Measurements from ENCODE around the gene ANKRD28.
"Not testable (repeated sequence)": the region's sequence is repeated elsewhere in the genome, so short reads cannot be mapped to it uniquely, and the experiment has no call there.

Gene ANKRD28

DNA sequence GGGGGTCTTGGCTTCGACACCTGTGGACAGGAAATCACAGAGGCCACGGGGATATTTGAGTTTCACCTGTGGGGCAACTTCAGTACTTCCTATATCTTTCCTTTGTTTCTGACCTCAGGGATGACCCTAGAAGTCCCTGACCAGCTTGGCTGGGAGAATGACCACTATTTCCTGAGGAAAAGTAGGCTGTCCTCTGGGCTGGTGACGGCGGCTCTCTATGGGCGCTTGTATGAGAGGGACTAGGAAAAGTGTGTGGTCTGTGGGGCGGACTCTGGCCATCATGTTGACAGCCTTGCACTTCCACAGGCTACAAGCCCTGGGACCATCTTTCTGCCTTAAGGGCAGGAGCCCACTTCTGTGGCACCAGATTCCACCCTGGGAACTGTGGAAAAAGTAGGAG is 152.5 kb downstream of the ANKRD28 start:
- no peak for DNase-seq (ENCODE audit: low read depth, low spot score)
- no peak overlapping the region for H3K27ac ChIP-seq

DNA sequence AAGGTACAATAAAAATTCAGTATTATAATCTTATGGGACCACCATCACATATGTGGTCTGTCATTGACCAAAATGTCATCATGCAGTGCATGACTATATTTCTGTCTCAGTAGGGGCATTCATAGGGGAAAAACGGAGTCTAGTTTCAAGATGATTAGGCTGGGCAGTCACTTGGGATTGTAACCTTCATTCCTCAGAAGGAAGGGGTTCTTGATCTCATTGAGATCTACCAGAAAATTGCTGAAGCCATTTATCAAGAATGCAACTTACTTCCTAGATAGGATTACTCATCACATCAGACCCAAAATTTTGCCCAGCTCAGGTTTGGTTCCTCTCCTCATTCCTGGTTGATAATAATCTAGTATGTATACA is 158.9 kb downstream of the ANKRD28 start:
- DNase-seq (ENCODE audit: low read depth, low spot score), result no peak

DNA sequence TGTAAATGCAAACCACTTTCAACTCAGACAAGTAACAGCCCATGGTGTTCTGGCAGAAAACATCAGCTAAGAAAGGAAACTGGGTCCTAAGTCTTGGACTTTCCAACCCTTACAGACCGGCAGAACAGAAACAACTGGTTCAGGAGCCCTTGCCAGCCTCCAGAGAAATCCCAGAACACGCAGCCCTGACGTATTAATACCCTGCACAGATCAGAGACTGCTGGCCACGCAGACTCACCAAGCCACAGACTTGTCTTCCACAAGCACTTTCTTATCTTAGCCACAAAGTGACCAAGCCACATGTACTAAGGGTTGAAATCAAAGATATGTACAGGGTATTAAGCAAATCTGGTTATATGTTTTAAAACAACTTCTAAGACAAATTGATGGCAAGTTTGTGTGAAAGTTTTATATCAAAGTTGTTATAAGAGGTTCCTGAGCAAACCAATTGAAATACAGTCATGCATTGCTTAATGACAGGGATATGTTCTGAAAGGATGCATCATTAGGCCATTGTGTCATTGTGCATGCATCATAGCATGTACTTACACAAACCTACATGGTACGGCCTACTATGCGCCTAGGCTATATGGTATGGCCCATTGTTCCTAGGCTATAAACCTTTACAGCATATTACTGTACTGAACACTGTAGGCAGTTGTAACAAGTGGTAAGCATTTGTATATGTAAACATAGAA is 159.4 kb downstream of the ANKRD28 start:
- no peak for DNase-seq (ENCODE audit: low read depth, low spot score)
- no peak overlapping the region for H3K27ac ChIP-seq

More for the DNA sequence above, 158.9 kb downstream of the ANKRD28 start:
- H3K27ac ChIP-seq, result no peak overlapping the region

DNA sequence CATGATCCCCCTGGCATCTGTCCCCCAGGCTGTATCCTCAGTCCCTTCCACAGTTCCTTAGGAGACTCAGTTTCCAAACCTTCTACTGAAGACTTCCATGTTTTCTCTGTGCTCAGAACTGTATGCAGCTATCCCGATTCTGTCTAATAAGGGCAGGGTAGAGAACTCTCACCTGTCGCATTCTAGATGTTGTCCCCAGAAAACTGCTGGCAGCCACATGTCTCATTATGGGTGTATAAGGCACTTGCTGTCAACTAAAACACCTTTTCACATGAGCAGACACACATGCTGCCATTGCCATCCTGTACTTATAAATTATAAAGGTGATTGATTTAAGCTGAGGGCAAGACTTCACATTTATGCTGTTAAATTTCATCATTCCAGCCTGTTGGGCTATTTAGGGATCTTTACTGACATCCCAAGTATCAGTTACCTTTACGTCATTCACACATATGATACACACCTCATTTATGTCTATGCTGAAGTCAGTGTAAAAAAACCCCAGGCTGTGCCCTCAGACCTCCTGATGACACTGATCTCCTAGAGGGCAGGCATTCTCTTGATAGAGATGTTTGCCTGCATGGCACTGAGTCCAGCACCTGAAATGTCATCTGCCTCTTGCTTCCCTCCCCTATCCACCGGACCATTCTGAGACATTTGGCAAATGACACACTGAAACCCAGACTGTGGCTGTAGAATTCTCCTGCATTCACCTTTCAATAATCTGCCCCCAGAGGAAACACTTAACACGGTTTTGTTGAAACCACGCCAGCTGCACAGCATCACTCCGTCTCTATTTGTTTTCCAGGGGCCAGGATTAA is 160.4 kb downstream of the ANKRD28 start:
- no peak overlapping the region for H3K27ac ChIP-seq
- DNase-seq (ENCODE audit: low read depth, low spot score), result no peak

DNA sequence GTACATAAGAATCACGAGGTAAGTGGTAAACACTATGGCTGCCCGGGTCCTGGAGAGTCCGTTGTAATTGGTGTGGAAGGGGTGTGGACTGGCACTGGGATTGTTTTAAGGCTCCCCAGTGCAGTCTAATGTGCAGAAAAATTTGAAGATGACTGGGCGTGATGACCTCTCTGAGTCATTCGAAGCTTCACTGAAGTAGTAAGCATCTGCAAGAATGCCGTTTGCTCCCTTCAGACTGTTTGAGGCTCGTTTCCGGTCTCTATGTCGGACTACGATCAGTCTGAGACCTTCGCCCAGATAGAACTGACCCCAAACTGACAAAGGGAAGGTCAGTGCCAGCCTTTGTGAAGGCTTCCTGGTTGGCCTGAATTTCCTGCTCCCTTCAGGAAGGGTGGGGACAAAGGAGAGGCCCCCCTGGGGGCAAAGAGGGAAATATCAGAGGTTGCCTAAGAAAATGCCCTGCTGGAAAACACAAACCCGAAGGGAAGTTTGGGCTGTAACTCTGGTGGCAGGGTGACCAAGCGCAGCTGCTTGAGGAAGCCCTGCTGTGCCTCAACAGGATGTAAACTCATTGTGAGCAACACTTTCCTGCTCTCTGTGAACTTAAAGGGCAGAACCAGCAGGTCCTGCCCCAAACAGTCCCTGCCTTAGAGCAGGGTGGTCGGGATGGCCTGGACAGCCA is 161.6 kb downstream of the ANKRD28 start:
- peak overlapping the region; percentile 69 for H3K27ac ChIP-seq
- no peak for DNase-seq (ENCODE audit: low read depth, low spot score)

DNA sequence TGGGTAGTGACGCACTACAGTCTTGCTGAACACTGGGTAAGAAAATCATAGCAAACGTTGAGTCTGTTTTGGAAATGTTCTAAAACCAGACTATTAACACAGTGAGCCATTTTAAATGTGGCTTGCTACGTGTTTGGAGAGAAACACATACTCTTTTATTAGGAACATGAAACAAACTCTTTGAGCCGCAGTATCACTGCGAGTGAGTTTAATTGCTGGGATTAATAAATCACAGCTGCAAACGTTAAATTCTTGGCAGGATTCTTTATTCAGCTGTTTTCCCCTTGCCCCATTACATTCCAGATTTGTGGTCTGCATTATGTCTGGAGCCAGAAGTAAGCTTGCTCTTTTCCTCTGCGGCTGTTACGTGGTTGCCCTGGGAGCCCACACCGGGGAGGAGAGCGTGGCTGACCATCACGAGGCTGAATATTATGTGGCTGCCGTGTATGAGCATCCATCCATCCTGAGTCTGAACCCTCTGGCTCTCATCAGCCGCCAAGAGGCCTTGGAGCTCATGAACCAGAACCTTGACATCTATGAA is 162.6 kb downstream of the ANKRD28 start:
- no peak for DNase-seq (ENCODE audit: low read depth, low spot score)
- H3K27ac ChIP-seq, result no peak overlapping the region

DNA sequence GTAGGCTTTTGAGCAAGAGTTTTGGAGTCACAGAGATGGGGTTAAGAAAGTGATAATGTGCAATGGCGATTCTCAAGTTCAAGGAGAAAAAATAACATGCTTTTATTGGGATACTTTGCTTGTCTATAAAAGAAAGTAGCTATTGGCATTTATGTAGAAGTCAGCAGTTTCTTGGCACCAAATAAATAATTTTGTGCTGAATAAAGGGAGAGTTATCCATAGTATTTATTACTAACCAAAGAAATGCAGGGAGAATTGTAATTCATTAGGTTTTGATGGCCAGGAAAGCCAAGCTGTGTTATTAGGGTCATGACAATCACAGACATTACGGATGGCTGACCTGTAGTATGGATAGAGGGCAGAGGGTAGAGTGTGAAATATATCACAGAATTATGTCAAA is 163.1 kb downstream of the ANKRD28 start:
- DNase-seq (ENCODE audit: low read depth, low spot score), result no peak
- no peak overlapping the region for H3K27ac ChIP-seq

DNA sequence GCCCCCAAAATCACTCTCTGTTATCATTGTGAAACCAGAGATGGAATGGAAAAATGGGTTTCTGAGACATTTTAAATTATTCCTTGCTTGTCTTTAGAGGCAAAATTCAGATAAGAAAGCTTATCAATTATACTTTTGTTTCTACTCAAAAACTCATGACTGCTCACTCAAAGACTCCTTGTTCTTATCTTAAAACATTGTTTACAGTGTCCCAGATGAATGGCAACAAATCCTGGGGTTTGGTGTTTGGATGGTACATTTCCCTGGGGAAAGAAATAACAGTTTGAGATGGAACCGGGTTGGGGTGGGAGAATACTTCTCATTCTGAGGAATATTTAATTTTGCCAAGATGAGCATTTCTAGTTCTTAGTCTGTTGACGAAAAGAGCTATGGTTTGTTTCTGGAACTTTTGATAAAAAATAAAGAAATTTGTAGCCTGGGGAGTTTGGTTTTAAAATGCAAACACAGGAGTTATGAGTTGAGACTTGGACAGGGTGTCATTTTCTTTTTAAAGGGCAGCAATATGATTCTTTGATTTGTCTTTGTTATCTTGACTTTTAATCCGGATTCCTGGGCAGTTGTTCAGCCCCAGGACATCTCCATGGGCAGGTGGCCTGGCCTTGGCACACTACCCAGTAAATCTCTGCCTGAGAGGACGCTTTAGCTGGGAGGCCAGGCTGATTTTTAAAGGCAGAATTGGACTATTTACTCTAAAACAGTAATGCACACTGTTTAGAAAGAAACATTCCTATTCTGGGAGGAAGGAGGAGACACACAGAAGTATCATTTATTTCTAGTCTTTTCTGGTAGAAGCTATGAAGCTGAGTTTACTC is 163.8 kb downstream of the ANKRD28 start:
- DNase-seq (ENCODE audit: low read depth, low spot score), result no peak

DNA sequence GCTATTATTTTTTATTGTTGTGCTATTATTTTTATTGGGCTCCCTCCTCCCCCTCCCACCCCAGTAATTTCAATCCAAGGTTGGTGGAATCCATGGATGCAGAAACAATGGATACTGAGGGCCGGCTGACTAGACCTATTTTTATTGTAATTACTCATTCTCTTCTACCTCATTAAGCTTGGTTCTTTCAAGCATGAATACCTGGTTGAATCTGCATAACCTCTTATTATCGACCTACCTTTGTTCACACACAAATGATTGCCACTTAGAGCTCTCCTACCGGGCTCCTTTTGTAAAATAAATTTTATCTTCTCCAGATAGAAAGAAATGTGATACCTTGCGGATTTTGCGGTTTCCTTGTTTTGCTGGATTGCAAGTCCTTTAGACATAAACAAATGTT is 164.6 kb downstream of the ANKRD28 start:
- no peak overlapping the region for H3K27ac ChIP-seq
- no peak for DNase-seq (ENCODE audit: low read depth, low spot score)

More for the DNA sequence above, 163.8 kb downstream of the ANKRD28 start:
- no peak overlapping the region for H3K27ac ChIP-seq

DNA sequence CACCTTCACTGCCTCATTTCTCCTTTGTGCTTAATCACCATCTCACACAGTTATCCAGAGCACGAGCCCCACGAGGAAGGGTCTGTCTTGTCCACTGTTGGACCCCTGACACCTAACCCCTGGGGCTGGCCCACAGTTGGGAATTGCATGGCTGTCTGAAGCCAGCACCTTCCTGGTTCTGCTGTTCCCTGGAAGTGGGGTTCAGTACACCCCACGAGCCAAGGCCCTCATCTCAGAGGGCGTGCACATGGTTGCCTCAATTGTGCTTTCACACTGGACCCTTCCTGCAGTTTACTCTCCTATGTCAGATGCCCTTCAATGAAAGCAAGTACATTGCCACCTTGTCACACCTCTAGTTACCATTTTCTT is 165.6 kb downstream of the ANKRD28 start:
- no peak for DNase-seq (ENCODE audit: low read depth, low spot score)
- H3K27ac ChIP-seq, result no peak overlapping the region

DNA sequence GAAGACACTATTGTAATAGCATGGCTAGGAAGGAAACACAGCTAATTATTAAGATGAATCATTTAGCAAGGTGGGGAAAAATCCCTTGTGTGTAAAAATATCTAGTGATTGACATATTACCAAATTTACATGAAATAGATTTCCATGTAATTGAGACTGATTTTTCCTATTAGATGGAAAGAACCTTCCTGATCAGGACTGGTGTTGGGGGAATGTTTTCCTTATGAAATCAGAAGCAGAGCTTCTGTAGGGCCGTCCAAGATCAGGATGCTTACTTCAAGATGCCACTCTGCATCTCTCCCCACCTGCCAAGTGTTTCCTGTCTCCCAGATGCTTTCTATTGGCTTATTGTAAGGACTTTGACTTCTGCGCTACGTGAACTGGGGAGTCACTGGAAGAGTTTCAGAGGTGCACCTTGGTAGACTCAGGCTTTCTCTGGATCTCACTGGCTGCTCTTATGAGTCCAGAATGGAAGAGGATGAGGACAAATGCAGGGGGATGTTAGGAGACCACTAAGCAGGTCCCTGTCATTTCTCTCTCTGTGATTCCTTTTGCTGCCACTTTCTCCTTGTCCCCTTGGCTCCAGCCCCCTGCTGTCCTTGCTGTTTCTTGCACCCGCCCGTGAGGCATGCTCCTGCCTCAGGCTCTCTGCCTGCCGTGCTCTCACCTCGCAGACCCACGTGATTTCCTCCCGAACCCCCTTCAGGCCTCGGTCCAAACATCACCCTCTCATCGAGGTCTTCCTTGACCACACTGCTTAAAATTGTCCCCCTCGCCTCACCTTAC is 166.2 kb downstream of the ANKRD28 start:
- no peak for DNase-seq (ENCODE audit: low read depth, low spot score)

DNA sequence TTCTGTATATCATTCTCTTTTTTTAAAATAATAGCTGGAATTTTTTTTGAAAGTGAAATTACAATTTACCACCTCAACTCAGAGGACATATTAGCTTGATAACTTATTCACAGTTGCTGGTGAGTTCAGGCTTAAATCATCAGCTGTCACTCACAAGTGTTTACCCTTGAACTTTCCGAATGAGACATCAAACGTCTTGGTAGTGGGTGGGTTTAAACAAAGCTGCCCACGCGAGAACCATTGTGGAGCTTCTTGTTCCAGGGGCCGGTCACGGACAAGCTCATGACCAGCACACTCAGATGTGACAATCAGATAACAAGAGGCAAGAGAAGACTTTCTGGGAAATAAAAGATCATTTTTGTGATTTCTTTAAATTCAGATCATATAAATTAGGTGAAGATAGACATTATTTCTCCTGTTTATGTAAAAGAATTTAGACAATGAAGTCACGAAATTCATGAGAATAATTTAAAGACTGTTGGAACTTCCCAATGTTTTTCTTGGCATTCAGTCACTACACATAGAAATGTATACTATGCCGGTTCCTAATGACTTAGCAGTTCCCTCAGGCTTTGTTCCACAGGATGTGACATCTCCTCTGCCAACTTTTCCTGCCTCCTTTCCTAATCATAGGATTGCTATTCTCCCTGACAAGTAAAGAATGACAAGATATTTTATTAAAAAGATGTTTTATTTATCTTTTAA is 167.0 kb downstream of the ANKRD28 start:
- no peak for DNase-seq (ENCODE audit: low read depth, low spot score)
- peak overlapping the region; percentile 57 for H3K27ac ChIP-seq

More for the DNA sequence above, 166.2 kb downstream of the ANKRD28 start:
- peak overlapping the region; percentile 57 for H3K27ac ChIP-seq

DNA sequence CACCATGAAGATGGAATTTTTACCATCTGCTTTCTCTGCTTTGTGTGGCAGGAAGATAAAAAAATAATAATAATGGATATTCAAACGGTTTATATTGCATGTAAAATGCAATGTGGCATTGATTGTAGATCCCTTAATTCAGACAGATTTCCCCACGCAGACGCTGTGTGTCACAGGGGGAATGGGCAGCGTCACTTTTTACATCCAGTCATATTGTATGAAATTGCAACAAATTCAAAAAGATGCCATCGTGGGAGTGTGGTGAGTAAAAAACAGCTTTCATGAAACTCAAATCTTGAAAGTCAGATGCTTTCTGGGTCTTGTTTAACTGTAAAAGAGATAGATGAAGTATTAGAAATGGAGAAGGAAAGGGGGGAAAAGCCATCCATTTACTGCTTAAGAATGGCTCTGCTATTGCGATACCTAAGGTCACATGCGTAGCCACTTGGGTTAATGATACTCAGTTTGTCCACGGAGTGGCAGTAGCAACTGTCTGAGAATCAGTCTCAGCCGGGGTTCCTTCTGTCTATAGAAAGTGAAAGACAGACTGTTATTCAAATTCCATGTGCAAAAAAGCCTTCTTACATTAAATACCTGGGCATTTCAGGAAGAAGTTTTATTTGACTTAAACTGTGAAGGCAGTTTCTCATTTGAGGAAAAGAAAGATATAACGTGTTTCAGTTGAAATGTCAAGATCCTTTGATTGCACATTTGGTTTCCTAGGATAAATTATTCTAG is 167.8 kb downstream of the ANKRD28 start:
- peak overlapping the region; percentile 57 for H3K27ac ChIP-seq
- DNase-seq (ENCODE audit: low read depth, low spot score), result no peak

DNA sequence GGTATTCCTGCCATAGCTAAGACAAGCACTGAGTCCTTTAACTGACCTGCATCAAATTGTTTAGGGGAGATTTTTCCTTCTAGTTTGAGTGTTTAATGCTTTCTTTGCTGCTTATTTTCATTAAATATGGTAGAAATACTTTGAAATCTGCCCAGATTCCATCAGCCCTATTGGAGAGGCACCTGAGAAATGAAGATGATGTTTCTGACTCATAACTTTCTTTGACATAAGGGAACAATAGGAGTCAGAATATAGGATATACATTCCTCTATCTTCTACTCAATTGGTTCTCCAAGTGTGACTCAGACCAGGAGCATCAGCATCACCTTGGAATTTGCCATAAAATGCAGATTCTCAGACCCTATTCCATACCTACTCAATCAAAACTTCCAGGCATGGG is 168.8 kb downstream of the ANKRD28 start:
- H3K27ac ChIP-seq, result no peak overlapping the region
- DNase-seq (ENCODE audit: low read depth, low spot score), result no peak

DNA sequence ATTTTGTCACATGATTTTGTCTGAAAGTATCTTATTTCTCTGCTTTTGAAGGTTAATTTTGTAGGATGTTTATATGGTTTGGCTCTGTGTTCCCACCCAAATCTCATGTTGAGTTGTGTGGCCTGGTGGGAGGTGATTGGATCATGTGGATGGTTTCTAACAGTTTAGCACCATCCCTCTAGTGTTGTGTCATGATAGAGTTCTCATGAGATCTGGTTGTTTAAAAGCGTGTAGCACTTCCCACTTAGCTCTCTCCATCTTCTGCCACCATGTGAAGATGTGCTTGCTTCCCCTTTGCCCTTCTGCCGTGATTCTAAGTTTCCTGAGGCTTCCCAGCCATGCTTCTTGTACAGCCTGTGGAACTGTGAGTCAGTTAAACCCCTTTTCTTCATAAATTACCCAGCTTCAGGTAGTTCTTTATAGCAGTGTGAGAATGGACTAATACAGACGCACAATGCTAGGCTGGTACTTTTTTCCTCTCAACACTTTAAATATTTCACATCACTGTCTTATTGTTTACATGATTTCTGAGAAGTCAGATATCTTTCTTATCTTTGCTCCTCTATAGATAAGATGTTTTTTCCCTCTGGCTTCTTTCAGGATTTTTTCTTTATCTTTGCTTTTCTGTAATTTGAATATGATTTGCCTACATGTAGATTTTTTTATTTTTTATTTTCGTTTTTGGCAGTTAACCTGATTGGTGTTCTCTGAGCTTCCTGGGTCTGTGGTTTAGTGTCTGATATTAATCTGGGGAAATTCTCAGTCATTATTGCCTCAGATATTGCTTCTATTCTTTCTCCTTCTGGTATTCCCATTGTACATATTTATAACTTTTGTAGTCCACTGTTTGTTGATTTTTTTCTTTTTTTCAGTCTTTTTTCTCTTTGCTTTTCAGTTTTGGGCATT is 174.0 kb downstream of the ANKRD28 start:
- no peak for DNase-seq (ENCODE audit: low read depth, low spot score)
- H3K27ac ChIP-seq, result no peak overlapping the region

DNA sequence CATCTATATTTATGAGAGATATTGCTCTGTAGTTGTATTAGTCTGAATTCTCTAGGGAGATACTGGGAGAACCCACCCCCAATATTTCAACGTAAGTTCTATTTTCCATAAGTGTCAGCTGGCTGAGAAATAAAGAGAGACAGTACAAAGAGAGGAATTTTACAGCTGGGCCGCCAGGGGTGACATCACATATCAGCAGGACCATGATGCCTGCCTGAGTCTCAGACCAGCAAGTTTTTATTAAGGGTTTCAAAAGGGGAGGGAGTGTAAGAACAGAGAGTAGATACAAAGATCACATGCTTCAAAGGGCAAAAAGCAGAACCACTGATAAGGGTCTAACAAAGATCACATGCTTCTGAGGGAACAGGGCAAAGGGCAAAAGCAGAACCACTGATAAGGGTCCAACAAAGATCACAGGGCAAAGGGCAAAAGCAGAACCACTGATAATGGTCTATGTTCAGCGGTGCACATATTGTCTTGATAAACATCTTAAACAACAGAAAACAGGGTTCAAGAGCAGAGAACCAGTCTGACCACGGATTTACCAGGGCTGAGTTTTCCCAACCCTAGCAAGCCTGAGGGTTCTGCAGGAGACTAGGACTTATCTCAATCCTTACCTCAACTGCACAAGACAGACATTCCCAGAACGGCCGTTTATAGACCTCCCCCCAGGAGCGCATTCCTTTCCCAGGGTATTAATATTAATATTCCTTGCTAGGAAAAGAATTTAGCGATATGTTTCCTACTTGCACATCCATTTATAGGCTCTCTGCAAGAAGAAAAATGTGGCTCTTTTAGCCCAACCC is 177.9 kb downstream of the ANKRD28 start:
- not testable (repeated sequence) for H3K27ac ChIP-seq; DNase-seq (ENCODE audit: low read depth, low spot score)
